HFF-Myc (cell line): Measurements from ENCODE around the gene CENPP.

Source experiments
- DNase-seq: peaks from one replicate; pipeline ENCODE4 v3.0.0-alpha.2; 2011; ENCODE audit warnings: low read depth; ENCODE audit errors: extremely low read depth
- H3K4me3 ChIP-seq: replicated peaks from 2 replicates; pipeline ENCODE4 v1.5.1; 2011; ENCODE audit warnings: low read depth, mild to moderate bottlenecking, control low read depth, low read length
- TF ChIP-seq, protein P1 (sequence below): IDR thresholded peaks from 2 replicates; pipeline ENCODE4 v1.5.1; 2012; ENCODE audit warnings: mild to moderate bottlenecking, low read depth, low read length, control low read depth; ENCODE audit errors: missing control alignments

The CENPP gene

GRCh38 chr9:92479346-92479745, 153.6 kb downstream of the CENPP start:
- no peak overlapping the region for H3K4me3 ChIP-seq
- TF ChIP-seq, protein P1, sequence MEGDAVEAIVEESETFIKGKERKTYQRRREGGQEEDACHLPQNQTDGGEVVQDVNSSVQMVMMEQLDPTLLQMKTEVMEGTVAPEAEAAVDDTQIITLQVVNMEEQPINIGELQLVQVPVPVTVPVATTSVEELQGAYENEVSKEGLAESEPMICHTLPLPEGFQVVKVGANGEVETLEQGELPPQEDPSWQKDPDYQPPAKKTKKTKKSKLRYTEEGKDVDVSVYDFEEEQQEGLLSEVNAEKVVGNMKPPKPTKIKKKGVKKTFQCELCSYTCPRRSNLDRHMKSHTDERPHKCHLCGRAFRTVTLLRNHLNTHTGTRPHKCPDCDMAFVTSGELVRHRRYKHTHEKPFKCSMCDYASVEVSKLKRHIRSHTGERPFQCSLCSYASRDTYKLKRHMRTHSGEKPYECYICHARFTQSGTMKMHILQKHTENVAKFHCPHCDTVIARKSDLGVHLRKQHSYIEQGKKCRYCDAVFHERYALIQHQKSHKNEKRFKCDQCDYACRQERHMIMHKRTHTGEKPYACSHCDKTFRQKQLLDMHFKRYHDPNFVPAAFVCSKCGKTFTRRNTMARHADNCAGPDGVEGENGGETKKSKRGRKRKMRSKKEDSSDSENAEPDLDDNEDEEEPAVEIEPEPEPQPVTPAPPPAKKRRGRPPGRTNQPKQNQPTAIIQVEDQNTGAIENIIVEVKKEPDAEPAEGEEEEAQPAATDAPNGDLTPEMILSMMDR = no peak
- DNase-seq = no peak

DNA sequence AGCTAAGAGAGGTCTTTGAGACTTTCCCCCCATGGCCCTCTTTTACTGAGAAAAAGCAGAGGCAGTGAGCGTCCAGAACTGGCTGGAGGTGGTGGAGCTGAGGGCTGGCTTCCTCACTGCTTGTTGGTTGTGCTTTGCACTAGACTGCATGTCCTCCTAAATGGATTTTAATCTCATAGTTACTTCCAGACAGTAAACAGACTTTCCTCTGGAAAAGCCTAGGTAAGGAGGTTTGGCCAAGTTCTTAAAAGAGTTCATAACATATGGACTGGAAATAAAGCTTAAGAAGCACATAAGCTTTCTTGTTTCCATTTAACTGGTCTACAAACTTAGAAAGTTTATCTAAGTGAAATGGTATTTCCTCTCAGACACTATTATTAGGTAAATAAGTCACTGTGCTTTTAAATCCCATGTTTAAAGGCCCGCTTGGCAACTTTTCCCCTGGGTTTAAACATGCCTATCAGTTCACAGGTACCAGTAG, 154.6 kb downstream of the CENPP start:
- TF ChIP-seq, protein P1 = no peak
- peak; percentile 42 for DNase-seq
- H3K4me3 ChIP-seq = no peak overlapping the region

DNA sequence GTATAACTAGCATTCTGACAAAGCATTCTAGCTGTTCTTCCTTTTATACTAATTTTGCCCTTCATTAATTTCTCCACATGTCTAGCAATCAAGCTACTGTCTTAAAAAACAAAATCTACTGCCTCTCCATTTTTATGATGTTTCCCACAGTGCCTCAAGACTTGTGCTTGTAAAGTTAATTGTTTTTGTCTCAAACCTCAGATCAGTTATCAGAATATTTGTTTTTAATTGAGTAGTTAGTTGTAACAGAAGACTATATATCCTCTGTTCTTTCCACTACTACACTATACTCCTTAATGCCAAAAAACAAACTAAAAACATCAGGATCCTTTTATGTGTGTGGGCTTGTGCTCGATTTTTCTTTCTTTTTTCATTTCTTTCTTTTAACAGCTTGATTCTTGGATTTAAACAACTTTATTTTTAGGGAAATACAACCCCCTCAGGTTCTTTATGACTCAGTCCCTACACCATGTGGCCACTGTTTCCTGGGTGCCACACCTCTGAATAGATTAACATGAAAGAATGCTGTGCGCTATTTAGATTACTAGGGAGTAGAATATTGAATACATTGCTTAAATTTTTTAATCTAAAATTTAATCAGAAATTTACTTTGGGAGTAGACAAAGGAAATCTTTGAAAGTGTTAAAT, 155.4 kb downstream of the CENPP start:
- peak overlapping the region; percentile 20 for H3K4me3 ChIP-seq
- no peak for DNase-seq
- TF ChIP-seq, protein P1 = no peak

DNA sequence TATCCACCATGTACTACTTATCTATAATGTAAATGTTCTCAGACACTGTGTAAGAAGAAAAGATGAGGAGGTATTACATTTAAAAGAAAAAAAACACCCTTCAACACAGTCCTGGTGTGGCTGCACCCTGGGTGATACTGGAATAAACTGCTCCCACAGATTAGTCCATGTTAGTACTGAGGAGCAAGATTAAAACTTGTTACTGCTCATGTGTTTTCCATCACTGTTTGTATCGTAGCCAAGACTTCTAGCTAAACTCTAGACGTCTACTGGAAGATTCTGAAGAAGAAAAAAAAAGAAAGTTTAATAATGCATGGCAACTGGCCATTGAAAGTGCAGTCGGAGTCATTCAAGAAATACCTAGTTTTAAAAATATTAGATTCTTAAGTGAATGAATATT, 156.6 kb downstream of the CENPP start, which contains the start of gene ASPN:
Gene ASPN (minus strand): TSS at position 178 of the 400 bp plus-strand sequence.
- TF ChIP-seq, protein P1 = no peak
- peak; percentile 84 for DNase-seq
- peak within 1 kb of the TSS; percentile 20 for H3K4me3 ChIP-seq

- DNase-seq = no peak
- TF ChIP-seq, protein P1 = no peak
- H3K4me3 ChIP-seq = no peak overlapping the region
Measured at GRCh38 chr9:92482805-92483204, 157.1 kb downstream of the CENPP start.

- H3K4me3 ChIP-seq = no peak overlapping the region
- TF ChIP-seq, protein P1 = no peak
- DNase-seq = no peak
Measured at GRCh38 chr9:92483627-92484545, 158.1 kb downstream of the CENPP start.
